Astrocyte of the spinal cord (primary cell): Measurements from ENCODE around the gene GTPBP3.

ENCODE experiments used
- DNase-seq: peaks from one replicate; pipeline ENCODE4 v3.0.0; 2011; ENCODE audit warnings: low read depth, low spot score
- H3K4me3 ChIP-seq: 2 replicates; pipeline ENCODE4 v1.5.1; 2011; ENCODE audit warnings: low read depth, mild to moderate bottlenecking, low read length, moderate library complexity
- in situ Hi-C: cut with HindIII; loops from 2 replicates; pipeline ENCODE4 v1.10.0; 2017; ENCODE audit warnings: low sequenced_read_pairs
- TF ChIP-seq, protein P1 (sequence below): IDR thresholded peaks from 2 replicates; pipeline ENCODE4 v1.5.1; 2012; ENCODE audit warnings: low read depth, mild to moderate bottlenecking, low read length, inconsistent platforms

Gene GTPBP3

DNA sequence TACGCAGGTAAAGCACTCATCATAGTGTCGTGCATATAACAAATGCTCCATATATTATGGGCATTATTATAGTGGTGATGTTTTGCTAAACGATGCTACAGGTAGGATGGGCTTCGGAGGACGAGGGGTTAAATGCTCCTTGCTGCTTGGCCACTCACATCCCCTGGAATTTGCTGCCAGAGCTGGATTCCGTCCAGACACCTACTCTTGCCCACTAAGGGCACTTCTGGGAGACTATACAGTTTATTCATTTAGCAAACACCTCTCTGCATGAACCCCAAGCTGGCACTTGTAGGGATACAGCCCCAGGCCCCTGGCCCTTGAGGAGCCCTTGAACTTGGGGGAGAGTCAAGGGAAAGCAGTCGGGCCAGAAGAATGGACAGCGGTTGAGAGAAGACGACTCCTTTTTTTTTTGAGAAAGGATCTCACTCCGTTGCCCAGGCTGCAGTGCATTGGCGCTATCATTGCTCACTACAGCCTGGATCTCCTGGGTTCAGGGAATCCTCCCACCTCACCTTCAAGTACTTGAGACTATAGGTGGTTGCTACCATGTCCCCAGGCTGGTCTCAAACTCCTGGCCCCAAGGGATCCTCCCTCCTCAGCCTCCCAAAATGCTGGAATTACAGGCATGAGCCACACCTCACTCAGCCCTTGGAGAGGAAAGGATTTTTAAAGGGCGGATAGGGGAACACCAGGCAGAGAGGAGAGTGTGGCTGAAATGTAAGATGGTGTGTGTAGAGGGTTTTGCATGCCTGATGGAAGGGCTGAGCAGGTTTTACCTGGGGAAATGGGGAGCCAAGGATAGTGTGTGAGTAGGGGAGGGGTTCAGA lies 32.8 kb upstream of the GTPBP3 start:
- no peak overlapping the region for H3K4me3 ChIP-seq
- in situ Hi-C loops = no loop called here
- TF ChIP-seq, protein P1, sequence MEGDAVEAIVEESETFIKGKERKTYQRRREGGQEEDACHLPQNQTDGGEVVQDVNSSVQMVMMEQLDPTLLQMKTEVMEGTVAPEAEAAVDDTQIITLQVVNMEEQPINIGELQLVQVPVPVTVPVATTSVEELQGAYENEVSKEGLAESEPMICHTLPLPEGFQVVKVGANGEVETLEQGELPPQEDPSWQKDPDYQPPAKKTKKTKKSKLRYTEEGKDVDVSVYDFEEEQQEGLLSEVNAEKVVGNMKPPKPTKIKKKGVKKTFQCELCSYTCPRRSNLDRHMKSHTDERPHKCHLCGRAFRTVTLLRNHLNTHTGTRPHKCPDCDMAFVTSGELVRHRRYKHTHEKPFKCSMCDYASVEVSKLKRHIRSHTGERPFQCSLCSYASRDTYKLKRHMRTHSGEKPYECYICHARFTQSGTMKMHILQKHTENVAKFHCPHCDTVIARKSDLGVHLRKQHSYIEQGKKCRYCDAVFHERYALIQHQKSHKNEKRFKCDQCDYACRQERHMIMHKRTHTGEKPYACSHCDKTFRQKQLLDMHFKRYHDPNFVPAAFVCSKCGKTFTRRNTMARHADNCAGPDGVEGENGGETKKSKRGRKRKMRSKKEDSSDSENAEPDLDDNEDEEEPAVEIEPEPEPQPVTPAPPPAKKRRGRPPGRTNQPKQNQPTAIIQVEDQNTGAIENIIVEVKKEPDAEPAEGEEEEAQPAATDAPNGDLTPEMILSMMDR = no peak
- DNase-seq = no peak

- peak overlapping the region; percentile 63 for H3K4me3 ChIP-seq
- in situ Hi-C loops = no loop called here
- DNase-seq = no peak
- TF ChIP-seq, protein P1 = no peak
Observed at GRCh38 chr19:17305216-17305516, 32.2 kb upstream of the GTPBP3 start.

- peak within 1 kb of the TSS; percentile 63 for H3K4me3 ChIP-seq
- TF ChIP-seq, protein P1 = peak; percentile 78
- in situ Hi-C loops = no loop called here
- DNase-seq = peak; percentile 99
Observed at GRCh38 chr19:17305517-17306284, 31.7 kb upstream of the GTPBP3 start, which contains the start of gene MRPL34. Gene MRPL34 (plus strand): TSS chr19:17305872. CDS start chr19:17305893, 21 bp downstream.

GRCh38 chr19:17306285-17306714 lies 31.1 kb upstream of the GTPBP3 start:
- in situ Hi-C loops = no loop called here
- DNase-seq = no peak
- H3K4me3 ChIP-seq = peak overlapping the region; percentile 63

DNA sequence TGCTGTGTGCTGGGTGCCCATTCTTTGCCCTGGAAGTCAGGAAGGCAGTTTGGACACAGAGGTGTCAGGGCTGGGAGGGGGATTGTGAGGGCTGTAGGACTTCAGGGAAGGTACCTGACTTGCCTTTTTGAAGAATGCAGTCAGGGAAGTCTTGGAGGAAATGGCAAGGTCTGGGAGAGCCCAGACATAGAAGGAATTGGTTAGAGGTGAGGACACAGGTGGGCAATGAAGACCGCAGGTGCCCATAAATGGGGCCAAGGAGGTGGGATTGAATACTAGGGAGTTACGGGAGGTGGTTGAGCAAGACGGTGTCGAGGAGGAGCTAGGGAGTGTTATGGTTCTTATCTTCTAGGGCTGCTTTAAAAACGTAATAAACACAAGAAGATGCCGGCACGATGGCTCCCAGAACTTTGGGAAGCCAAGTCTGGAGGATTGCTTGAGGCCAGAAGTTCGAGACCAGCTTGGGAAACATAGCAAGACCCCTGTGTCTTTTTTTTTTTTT lies 29.4 kb upstream of the GTPBP3 start:
- TF ChIP-seq, protein P1 = no peak
- in situ Hi-C loops = no loop called here
- no peak for DNase-seq
- H3K4me3 ChIP-seq = no peak overlapping the region

More at GRCh38 chr19:17306285-17306714, 31.1 kb upstream of the GTPBP3 start:
- TF ChIP-seq, protein P1 = no peak

- peak; percentile 100 for DNase-seq
- H3K4me3 ChIP-seq = peak within 1 kb of the TSS; percentile 99
- in situ Hi-C loops = no loop called here
- TF ChIP-seq, protein P1 = no peak
Observed at GRCh38 chr19:17309198-17309964, 28.0 kb upstream of the GTPBP3 start, which contains the start of gene DDA1. Gene DDA1 (plus strand): TSS chr19:17309563. CDS start chr19:17309655, 92 bp downstream.
